Bone marrow (tissue), 2 donors: Measurements from ENCODE around the gene LYSMD4.
A peak's percentile ranks its signal among the peaks of the same experiment; 100 is the strongest.
"Not testable (repeated sequence)": the region's sequence is repeated elsewhere in the genome, so short reads cannot be mapped to it uniquely, and the experiment has no call there.

Experiments
- DNase-seq, 2 donors: peaks; one replicate each; lab custom pipeline; 2025; lab: John Stamatoyannopoulos, UW

Gene LYSMD4

GRCh38 chr15:99733268-99734039 is at the start of gene LYSMD4:
Gene LYSMD4 (minus strand): TSS chr15:99733437. CDS start chr15:99731999, 1,438 bp downstream.
- DNase-seq: peak; percentile 85 to 91

DNA sequence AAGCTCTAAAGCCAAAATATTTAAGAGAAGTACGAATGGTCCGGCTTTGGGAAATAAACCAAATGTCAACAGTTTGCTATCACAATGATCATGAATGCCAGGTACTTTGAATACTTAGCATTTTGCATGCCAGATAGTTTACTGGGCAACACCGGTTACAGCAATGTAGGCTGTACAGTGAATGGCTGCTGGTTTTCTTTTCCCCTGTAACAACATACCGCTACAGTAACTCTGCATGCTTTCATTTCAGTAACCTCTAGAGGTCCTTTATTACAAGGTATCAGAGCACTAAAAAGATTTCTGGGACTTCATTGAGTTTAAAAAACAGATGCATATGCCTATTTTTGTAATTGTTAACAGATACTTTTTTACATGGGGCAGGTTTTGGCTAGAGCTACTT is 48.8 kb upstream of the LYSMD4 start:
- not testable (repeated sequence) for DNase-seq

GRCh38 chr15:99777144-99777543 is 43.9 kb upstream of the LYSMD4 start:
- DNase-seq: no peak

DNA sequence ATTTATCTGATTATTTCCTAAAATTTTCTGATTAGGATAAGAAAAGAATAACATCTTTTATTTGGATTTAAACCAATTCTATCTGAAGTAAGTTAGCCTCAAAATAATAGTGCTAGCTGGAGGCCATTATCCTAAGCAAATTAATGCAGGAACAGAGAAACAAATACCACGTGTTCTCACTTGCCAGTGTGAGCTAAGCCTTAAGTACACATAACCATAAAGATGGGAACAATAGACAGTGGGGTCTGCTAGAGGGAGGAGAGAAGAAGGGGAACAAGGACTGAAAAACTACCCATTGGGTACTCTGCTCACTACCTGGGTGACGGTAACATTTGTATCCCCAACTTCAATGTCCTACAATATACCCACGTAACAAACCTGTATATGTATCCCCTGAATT is 31.3 kb upstream of the LYSMD4 start:
- no peak for DNase-seq

DNA sequence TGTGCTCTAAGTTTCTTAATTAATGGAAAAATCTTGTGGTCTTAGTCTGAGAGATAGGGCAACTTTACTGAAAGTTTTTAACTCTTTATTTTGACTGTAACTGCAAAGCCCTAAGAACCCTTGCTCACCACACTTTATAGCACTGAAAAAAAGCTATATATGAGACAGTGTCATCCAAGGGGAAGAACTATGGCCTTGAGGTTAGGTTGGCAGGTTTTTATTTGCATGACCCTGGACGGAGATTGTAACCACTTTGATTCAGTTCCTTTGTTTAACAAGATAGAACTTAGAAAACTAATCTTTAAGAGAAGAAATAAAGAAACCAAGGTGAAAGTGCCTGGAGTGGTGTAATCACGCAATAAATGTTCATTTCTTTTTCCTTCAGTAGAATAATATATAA is 30.6 kb upstream of the LYSMD4 start:
- DNase-seq: no peak

- no peak for DNase-seq
Observed at GRCh38 chr15:99762288-99762687, 29.1 kb upstream of the LYSMD4 start.

- peak in 1 of 2 donors; percentile 65 for DNase-seq
Observed at GRCh38 chr15:99755692-99756409, 22.6 kb upstream of the LYSMD4 start.

- DNase-seq: no peak
Observed at GRCh38 chr15:99753066-99753465, 19.8 kb upstream of the LYSMD4 start.

- DNase-seq: no peak
Observed at GRCh38 chr15:99752556-99752955, 19.3 kb upstream of the LYSMD4 start.

DNA sequence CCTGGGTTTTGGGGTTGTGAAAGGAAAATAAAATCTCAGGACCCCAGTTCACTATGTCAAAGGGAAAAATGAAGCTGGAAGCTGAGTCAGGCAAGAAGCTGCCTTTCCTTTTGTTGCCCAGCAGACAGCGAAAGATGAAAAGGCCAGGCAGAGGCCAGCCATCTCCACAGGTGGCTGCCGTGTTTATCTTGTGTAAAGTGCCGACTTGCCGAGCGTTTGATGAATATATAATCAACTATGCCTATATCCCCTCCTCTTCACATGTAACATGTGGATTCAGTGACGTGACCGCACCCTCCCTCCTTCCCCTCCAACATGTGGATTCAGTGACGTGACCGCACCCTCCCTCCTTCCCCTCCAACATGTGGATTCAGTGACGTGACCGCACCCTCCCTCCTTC is 17.1 kb upstream of the LYSMD4 start:
- DNase-seq: not testable (repeated sequence)

- no peak for DNase-seq
Observed at GRCh38 chr15:99749386-99749785, 16.1 kb upstream of the LYSMD4 start.

DNA sequence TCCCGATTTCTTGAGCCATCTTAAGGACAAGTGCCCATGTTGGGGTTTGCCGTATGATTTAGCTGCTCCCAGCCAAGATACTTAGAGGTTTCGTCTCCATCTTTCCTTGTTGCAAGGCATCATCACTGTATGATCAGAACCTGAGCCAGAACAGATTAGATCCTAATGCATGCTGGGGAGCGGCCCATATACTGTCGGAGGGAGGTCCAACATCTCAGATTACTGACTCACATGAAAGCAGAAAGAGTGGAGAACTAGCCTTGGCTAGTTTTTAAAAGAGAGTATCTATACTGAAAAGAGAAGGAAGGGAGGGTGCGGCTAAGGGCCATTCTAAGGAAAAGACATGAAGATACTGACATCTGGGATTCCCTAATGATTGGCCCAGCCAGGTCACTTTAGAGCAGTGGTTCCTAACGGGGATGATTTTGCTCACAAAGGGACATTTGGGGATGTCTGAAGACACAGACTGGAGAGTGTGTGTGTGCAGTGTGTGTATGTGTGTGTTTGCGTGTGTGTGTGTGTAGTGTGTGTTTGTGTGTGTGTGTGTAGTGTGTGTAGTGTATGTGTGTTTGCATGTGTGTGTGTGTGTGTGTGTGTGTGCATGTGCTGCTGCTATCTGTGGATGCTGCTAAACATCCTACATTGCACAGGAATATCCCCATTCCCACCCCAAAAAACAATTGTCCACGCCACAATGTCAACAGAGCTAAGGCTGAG is 12.3 kb upstream of the LYSMD4 start:
- no peak for DNase-seq

DNA sequence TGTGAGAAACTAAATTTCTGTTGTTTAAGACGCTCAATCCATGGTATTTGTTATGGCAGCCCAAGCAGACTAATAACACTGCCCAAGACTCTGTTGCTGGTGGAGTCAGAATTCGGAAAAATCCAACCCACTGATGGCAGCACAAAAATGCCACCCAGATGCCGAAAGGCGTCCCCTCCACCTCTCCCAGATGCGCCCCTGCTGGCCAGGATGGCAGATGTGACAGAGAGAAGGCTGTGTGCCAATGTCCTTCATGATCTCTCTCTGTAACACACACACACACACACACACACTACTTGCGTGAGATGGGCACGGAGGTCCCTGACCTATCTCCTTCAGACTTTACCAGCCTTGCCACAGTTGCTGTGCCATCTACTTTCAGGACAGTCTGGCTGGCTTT is 10.9 kb upstream of the LYSMD4 start:
- DNase-seq: no peak

- no peak for DNase-seq
Observed at GRCh38 chr15:99741835-99742234, 8.6 kb upstream of the LYSMD4 start.

DNA sequence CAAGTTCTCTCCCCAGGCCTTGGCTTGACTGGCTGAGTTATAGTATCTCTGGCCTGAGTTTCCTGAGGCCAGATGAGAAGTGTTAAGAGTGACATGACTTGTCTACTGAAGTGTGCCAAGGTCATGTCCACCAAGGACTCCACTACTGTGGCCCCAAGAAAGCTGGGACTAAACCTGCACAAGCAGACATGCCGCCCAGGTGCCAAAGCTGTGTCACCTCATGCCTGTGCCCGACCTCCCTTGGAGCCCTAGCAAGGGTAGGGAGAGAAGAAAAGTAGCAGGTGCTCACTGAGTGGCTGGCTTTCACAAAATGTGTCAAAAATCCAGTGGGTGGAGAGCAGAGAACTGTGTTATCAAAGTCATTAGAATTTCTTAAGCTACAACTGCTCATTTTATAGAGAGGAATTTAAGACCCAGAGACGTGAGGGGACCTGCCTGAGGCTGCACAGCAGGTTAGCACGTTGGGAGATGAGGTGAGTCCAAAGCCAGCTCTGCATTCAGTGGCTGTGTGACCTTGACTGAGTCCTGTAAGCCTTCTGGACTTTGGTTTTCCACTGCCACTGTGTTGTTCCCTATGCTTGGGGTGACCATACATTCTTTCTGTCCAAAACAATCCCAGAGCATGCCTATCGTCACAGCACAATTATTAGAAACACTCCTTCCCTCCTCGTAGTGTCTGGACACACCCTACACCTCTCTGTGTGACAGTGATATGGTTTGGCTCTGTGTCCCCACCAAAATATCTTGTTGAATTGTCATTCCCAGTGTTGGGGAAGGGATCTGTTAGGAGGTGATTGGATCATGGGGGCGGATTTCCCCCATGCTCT is 5.0 kb upstream of the LYSMD4 start:
- no peak for DNase-seq

- no peak for DNase-seq
Observed at GRCh38 chr15:99736702-99737101, 3.5 kb upstream of the LYSMD4 start.

DNA sequence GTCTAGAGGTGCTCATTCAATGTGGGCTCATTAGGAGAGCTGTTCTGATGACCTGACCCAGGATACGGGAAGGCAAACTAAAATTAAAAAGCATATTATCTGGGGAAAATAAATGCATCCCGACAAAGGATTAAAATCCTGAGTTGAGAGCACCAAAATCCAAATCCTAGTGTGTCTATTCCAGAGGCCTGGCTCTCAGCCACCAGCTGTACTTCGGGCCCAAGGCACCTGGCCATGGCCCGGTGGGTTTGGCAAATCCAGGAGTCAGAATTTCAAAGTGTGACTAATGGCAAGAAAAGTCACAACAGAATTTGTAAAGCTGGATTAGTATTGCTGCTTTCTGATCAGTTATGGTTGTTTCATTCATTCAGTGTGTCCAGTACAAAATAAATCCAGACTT is 2.6 kb upstream of the LYSMD4 start:
- DNase-seq: no peak

DNA sequence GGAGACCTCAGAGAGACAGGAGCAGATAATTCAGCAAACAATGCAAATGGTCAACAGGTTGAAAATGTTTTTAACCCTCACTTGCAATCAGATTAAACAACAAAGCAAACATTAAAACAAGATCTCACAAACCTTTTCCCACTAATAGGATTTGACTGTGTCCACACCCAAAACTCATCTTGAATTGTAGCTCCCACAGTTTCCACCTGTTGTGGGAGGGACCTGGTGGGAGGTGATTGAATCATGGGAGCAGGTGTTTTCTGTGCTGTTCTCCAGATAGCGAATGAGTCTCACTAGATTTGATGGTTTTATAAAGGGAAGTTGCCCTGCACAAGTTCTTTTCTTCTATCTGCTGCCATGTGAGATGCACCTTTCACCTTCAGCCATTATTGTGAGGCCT is 1.3 kb upstream of the LYSMD4 start:
- DNase-seq: no peak

DNA sequence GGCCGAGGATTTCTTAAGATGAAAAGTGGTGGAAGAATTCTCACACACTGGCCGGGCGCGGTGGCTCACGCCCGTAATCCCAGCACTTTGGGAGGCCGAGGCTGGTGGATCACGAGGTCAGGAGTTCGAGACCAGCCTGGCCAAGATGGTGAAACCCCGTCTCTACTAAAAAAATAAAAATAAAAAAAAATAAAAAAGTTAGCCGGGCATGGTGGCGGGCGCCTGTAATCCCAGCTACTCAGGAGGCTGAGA is 729 bp upstream of the LYSMD4 start:
- not testable (repeated sequence) for DNase-seq

DNA sequence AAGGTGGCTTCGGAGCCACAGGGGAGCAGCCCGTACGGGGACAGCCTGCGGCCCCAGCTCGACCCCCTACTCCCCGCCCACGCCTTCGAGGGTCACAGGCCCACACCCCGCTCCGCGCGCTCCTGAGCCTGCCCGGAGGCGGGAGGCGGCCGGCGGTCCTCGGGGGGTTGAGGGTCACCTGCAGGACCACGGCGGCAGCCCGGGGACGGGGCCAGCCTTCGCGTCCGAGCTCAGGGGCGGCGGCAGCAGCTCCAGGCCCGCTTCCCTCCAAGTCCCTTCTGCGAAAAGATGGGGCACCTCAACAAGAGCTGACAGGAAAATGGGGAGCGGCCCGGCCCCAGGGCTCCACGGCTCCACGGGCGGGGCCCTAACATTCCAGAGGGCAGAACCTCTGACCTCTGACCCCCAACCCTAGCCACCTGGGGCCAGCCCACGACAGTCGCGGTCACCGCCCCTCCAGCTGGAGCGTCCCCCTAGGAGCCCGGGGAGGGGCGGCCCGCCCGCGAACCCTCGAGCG is 428 bp downstream of the LYSMD4 start:
- DNase-seq: no peak

DNA sequence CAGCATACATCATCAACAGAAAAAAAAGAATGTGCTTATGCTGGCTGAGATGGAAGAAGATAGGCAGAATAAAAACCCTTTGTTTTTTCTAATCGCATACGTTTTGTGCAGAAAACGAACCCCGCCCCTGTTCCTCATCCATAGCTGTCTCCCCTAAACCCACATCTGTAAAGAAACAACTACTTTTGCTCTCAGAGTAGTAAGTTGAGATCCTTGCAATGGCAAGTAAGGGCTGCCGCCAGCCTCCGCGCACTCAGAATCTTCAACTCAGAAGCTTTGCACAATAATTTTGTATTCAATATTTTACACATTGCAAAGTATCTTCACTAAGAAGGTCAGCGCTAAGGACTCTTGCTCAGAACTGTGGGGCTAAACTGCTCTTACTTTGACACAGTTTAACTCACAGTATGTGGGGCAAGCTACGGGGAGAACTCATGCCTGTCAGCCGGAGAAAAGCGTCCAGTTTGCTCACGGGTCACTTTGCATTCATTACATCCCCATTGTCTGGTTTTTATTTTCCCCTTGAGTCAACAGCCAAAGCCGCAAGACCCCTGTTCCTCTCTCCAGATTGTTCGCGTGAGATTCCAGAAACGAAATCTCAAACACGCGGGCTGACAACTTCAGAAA is 1.0 kb downstream of the LYSMD4 start:
- DNase-seq: no peak
